Anterior cingulate cortex (tissue), 58 donors: ENCODE measurements around the gene SEC23A.
"Not testable (repeated sequence)": the region's sequence is repeated elsewhere in the genome, so short reads cannot be mapped to it uniquely, and the experiment has no call there.

Source experiments
- DNase-seq, 58 donors: peaks; one replicate each; lab custom pipeline; 2025; lab: John Stamatoyannopoulos, UW

The SEC23A gene

GRCh38 chr14:39097159-39097558, 5.9 kb downstream of the SEC23A start:
- DNase-seq, result peak in 1 of 58 donors; percentile 0

GRCh38 chr14:39094515-39094914, 8.5 kb downstream of the SEC23A start:
- DNase-seq, result no peak

DNA sequence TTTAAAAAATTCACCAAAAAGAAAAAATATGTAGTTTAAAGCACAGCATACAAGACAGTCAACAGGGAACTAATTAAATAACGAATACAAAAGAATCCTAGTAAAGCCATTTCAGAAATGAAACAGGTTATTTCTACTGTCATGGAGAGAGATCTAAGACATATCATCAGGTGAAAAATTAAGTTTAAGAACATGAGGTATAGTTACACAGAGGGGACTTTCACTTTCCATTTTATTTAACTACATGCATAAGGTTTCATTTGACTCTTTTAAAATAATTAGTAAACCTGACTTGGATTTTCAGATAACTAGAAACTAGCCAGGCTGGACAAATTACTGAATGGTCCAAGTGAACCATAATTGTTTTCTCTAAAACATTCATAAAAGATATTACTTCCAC, 11.3 kb downstream of the SEC23A start:
- DNase-seq, result no peak

GRCh38 chr14:39090548-39091111, 12.4 kb downstream of the SEC23A start:
- no peak for DNase-seq

GRCh38 chr14:39087493-39087892, 15.5 kb downstream of the SEC23A start:
- DNase-seq, result no peak

DNA sequence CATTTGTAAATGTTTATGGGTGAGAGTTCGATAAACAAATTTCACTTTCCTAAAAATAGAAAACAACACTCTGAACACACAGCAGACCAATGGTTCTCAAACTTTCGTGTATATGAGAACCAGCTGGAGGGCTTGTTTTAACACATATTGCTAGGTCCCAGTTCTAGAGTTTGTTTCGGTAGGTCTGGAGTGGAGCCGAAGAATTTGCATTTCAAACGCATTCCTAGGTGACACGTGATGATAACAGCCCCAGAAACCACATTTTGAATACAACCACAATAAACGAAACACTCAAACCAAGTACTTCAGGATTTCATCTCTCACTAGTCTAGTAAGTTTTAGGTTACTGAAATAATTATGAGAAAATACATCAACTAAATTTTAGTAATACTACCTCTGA, 17.1 kb downstream of the SEC23A start:
- no peak for DNase-seq

- no peak for DNase-seq
Observed at GRCh38 chr14:39083127-39083526, 19.9 kb downstream of the SEC23A start.

- no peak for DNase-seq
Observed at GRCh38 chr14:39080886-39081285, 22.1 kb downstream of the SEC23A start.

- DNase-seq, result no peak
Observed at GRCh38 chr14:39071096-39071495, 31.9 kb downstream of the SEC23A start.

DNA sequence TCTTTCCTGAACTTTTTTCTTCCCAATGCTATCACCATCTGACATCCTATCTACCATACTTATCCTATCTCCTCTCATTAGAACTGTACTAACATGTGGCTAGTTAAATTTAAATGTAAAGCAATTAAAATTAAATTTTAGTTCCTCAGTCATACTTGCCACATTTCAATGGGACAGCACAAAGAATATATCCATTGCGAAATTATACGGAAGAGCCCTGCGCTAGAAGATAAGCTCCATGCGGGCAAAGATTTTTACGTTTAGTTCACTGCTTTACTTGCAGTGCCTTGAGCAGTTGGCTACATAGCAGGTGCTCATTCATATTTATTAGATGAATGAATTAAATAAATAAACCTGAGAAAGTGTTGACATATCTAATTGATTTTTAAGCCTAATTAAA, 33.1 kb downstream of the SEC23A start:
- DNase-seq, result no peak

- DNase-seq, result not testable (repeated sequence)
Observed at GRCh38 chr14:39069169-39069805, 33.7 kb downstream of the SEC23A start.

GRCh38 chr14:39060818-39061437, 42.1 kb downstream of the SEC23A start:
- no peak for DNase-seq

DNA sequence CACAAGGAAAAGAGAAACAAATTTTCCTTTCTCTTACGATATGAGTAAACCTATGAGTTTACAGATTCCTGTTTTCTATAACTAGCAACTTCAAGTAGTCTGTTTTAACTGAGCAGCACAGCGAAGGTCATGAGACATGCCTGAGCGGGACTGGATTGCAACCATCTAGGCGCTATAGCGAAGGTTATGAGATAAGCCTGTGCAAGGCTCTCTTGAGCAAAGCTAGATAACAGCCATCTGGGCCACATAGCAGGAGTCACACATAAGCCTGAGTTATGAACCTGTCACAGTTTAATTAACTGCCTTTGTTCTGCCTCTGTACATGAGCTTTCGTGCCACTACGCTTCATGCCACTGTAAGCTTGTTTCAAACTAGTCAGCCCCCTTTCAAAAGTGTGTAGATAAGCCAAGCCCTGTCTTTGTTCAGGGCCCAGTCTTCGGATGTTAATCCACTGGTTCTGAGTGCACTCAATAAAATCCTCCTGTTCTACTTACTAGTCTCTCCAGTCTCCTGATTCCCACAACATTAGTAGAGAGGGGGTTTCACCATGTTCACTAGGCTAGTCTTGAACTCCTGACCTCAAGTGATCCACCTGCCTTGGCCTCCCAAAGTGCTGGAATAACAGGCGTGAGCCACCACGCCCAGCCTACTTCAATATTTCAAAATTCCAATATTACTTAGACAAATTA, 47.1 kb downstream of the SEC23A start:
- DNase-seq, result no peak

- DNase-seq, result peak in 1 of 58 donors; percentile 34
Observed at GRCh38 chr14:39052869-39053454, 50.1 kb downstream of the SEC23A start.

DNA sequence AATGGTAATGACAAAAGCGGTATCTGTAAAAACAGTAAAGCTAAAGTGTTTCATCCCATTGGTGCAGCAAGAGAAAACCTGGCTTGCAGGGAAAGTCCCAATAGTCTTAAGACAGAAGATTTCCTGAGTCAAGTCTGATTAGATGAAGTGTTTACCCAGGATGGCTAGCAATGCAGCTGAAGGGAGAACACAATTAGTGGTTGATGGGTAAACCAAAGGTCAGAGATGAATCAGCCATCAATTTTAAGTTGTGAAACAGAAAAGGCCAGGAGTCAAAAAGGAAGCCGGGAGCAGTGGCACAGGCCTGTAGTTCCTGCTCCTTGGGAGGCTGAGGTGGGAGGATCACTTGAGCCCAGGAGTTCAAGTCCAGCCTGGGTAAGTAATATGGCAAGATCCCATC, 52.6 kb downstream of the SEC23A start:
- no peak for DNase-seq

GRCh38 chr14:39045889-39046288, 57.1 kb downstream of the SEC23A start:
- not testable (repeated sequence) for DNase-seq

GRCh38 chr14:39043352-39043943, 59.6 kb downstream of the SEC23A start:
- DNase-seq, result no peak

GRCh38 chr14:39040529-39040928, 62.5 kb downstream of the SEC23A start:
- DNase-seq, result no peak

DNA sequence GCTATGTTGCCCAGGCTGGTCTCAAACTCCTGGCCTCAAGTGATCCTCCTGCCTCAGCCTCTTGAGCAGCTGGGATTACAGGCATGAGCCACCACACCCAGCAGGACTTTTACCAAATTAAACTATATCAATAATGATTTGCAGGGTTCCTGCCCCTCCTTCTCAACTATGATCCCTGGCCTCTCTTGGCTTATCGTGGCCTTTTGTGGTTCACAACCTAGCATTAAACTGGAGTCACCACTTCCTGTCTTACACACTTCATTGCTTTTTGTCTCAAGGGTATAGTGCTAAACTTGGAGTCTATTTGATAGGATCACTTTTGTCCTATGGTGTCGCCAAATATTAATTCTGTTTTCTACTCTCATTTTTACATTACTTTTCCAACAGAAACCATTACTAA, 64.5 kb downstream of the SEC23A start:
- DNase-seq, result no peak

DNA sequence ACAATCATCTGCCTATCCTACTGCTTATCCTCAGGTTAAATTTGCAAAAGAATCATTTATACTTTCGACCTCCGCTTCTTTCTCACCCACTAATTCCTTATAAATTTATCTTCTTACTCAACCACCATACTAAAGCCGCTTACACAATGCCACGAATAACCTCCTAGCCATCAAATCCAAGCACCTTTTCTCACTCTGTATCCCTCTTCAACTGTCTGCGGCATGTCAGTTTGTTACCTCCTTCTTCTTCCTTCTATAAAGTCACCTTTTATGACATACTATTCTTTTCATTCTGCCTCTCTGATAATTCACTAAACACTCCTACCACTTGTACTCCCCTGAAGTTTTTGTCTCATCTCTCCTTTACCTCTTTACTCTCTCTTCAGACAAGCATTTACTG, 66.3 kb downstream of the SEC23A start:
- no peak for DNase-seq

DNA sequence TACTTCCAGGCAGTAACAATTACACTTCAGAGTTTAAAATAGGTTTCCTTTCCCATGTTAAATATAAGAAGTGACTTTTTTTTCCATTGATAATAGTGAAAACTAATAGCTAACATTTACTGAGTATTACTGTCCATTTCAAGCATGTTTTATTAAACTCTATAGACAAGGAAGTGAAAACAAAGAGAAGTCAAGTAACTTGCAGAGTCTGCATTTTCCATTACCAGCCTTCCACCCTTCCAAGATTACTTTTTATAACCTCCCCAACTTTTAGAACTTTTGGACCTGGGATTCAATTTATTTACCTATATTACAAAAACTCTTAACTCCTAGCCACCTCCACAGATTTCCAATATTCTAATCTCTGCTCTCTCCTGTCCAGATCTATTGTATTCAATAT, 67.7 kb downstream of the SEC23A start:
- no peak for DNase-seq
